Body of pancreas (tissue), 4 donors: ENCODE measurements around the gene MELK. TPM values are rescaled to one million over a fixed set of nuclear protein-coding genes. Genes with fewer than 3 reads are reported as not detected.

Experiments
- ATAC-seq: fragments of 150-250 bp; one replicate; pipeline ENCODE4 v1.9.1; 2016
- DNase-seq, 4 donors: peaks; one replicate each; pipeline ENCODE4 v3.0.0-alpha.2; 2019
- H3K27ac ChIP-seq, 4 donors: fragments of 200-600 bp; sonication (generic); 1 replicate in 3 of 4; 2 replicates in 1 of 4; pipeline versions ENCODE4 v1.5.1 to v1.6.1; 2016 to 2019; ENCODE audit warnings: mild to moderate bottlenecking in 1 of 4, mixed read lengths in 1 of 4, moderate library complexity in 1 of 4
- H3K27me3 ChIP-seq, 2 donors: fragments of 200-600 bp; sonication (generic); one replicate each; pipeline ENCODE4 v1.6.0; 2016; ENCODE audit warnings: mild to moderate bottlenecking in 1 of 2
- H3K36me3 ChIP-seq, 2 donors: fragments of 200-600 bp; sonication (generic); replicated peaks in 1 of 2; 2 replicates each; pipeline ENCODE4 v1.5.1; 2016; ENCODE audit warnings: low read depth in 2 of 2; ENCODE audit not compliant: insufficient read depth in 1 of 2
- H3K4me1 ChIP-seq: fragments of 200-600 bp; sonication (generic); one replicate; pipeline ENCODE4 v1.6.0; 2016
- H3K4me3 ChIP-seq, 2 donors: fragments of 200-600 bp; sonication (generic); 1 replicate in 1 of 2; 2 replicates in 1 of 2; pipeline ENCODE4 v1.5.1; 2016 to 2019
- H3K9me3 ChIP-seq, 3 donors: fragments of 200-600 bp; sonication (generic); 1 replicate in 2 of 3; 2 replicates in 1 of 3; pipeline ENCODE4 v1.5.1; 2016
- POLR2A ChIP-seq, 3 donors: fragments of 450-650 bp; IDR thresholded peaks; one replicate each; pipeline ENCODE4 v1.6.1; 2016; ENCODE audit warnings: antibody characterized with exemption in 3 of 3, mild to moderate bottlenecking in 2 of 3
- WGBS, 2 donors: methylation state at CpG; one replicate each; pipeline ENCODE4 v1.1.5; 2017; 5-methylcytosine and 5-hydroxymethylcytosine counted together
- intact Hi-C: fragments of 100-400 bp; cut with DNase I; formaldehyde crosslinking; loops from one replicate; pipeline ENCODE4 v1.15.1; 2023
- total RNA-seq, 2 donors: library from RNA; depleted of rRNA; stranded (reverse); fragments of >200 nt; gene quantifications; one replicate each; pipeline ENCODE4 v1.1.0, GENCODE V29; 2016
- TF ChIP-seq, protein P1 (sequence below), 7 experiments: fragments of 450-650 bp in 4 of 7; fragments of 200-600 bp in 3 of 7; sonication (generic) in 3 of 7; IDR thresholded peaks; one replicate each; pipeline ENCODE4 v1.5.1; 2016 to 2019; ENCODE audit warnings: antibody characterized with exemption in 7 of 7

MELK gene
- total RNA-seq, 2 donors from 2014 or later = not detected

DNA sequence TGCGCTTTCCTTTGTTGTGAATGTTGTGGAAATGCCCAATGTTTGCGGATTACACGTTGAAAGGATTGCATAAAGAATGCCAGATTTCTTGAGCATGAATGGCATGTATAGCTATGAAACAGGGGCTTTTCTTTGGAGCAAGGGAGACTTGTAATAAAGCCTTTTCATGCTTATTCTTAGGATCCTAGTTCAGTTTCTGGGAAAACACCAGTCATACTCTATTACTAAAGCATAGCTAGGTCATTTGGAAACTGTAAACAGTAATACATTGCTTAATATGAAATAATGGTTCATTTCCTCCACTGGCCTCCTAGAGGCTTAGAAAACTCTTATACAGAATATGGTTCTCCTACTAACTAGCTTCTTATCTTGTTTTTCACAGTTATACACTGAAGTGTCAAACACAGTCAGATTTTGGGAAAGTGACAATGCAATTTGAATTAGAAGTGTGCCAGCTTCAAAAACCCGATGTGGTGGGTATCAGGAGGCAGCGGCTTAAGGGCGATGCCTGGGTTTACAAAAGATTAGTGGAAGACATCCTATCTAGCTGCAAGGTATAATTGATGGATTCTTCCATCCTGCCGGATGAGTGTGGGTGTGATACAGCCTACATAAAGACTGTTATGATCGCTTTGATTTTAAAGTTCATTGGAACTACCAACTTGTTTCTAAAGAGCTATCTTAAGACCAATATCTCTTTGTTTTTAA lies 104.2 kb downstream of the MELK start:
- DNase-seq (no peak), ATAC-seq (no peak)
- H3K27ac ChIP-seq = no peak overlapping the region
- 91% methylated on average over 8 of the region's 8 CpGs for WGBS, 2 donors
- intact Hi-C loops = no loop called here
- peaks cover 0 to 4% (median 0%) of the 10 kb centered on the region in 3 donors for H3K9me3 ChIP-seq
- no peak overlapping the region for H3K4me3 ChIP-seq
- TF ChIP-seq, protein P1, sequence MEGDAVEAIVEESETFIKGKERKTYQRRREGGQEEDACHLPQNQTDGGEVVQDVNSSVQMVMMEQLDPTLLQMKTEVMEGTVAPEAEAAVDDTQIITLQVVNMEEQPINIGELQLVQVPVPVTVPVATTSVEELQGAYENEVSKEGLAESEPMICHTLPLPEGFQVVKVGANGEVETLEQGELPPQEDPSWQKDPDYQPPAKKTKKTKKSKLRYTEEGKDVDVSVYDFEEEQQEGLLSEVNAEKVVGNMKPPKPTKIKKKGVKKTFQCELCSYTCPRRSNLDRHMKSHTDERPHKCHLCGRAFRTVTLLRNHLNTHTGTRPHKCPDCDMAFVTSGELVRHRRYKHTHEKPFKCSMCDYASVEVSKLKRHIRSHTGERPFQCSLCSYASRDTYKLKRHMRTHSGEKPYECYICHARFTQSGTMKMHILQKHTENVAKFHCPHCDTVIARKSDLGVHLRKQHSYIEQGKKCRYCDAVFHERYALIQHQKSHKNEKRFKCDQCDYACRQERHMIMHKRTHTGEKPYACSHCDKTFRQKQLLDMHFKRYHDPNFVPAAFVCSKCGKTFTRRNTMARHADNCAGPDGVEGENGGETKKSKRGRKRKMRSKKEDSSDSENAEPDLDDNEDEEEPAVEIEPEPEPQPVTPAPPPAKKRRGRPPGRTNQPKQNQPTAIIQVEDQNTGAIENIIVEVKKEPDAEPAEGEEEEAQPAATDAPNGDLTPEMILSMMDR (IDR thresholded peaks at IDR 0.05) = no peak
- TF ChIP-seq POLR2A (IDR thresholded peaks at IDR 0.05) = no peak
- no peaks in the 10 kb centered on the region for H3K4me1 ChIP-seq
- H3K36me3 ChIP-seq = no peaks in the 10 kb centered on the region
- H3K27me3 ChIP-seq = no peaks in the 10 kb centered on the region

DNA sequence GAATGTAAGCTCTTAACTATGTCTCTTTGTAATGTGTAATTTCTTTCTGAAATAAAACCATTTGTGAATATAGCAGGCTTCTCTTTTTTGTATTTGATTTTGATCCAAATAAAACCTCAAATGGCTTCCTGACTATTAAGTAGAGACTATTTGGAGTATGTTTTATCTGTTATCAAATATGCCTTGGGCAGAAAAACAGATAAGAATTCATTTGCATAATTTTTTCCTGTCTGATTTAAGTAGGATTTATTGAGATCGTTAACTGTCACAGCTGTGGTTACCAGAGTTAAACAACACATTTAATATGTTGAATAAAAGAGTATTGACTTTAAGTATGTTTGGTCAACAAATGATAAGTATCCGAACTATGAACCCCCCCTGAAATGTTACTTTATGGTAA lies 104.9 kb downstream of the MELK start:
- Histone ChIP-seq H3K9me3 (peaks cover 0 to 4% (median 0%) of the 10 kb centered on the region in 3 donors), H3K4me1 (no peaks in the 10 kb centered on the region), H3K27ac (no peak overlapping the region), H3K27me3 (no peaks in the 10 kb centered on the region), H3K36me3 (no peaks in the 10 kb centered on the region), H3K4me3 (no peak overlapping the region)
- TF ChIP-seq, protein P1 (IDR thresholded peaks at IDR 0.05) = no peak
- no peak for TF ChIP-seq POLR2A (IDR thresholded peaks at IDR 0.05)
- WGBS, 2 donors = 47 to 62% methylated on average over 2 of the region's 2 CpGs
- ATAC-seq (no peak), DNase-seq (no peak)
- intact Hi-C loops = no loop called here

DNA sequence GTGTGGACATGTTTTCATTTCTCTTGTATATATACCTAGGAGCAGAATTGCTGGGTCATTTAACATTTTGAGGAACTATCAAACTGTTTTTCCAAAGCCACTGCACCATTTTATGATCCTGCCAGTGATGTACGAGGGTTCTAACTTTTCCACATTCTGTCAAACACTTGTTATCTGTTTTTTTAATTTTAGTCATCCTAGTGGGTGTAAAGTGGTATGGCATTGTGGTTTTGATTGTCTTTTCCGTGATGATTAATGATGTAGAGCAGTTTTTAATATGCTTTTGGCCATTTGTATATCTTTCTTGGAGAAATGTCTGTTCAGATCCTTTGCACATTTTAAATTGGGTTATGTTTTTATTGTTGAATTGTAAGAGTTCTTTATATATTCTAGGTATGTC lies 107.0 kb downstream of the MELK start:
- TF ChIP-seq, protein P1 (IDR thresholded peaks at IDR 0.05) = no peak
- no peak for TF ChIP-seq POLR2A (IDR thresholded peaks at IDR 0.05)
- no peak overlapping the region for H3K27ac ChIP-seq
- H3K4me3 ChIP-seq = no peak overlapping the region
- 73 to 87% methylated on average over 2 of the region's 2 CpGs for WGBS, 2 donors
- peaks cover 0 to 4% (median 0%) of the 10 kb centered on the region in 3 donors for H3K9me3 ChIP-seq
- ATAC-seq (no peak), DNase-seq (no peak)
- intact Hi-C loops = no loop called here
- no peaks in the 10 kb centered on the region for H3K4me1 ChIP-seq
- no peaks in the 10 kb centered on the region for H3K27me3 ChIP-seq
- H3K36me3 ChIP-seq = no peaks in the 10 kb centered on the region

DNA sequence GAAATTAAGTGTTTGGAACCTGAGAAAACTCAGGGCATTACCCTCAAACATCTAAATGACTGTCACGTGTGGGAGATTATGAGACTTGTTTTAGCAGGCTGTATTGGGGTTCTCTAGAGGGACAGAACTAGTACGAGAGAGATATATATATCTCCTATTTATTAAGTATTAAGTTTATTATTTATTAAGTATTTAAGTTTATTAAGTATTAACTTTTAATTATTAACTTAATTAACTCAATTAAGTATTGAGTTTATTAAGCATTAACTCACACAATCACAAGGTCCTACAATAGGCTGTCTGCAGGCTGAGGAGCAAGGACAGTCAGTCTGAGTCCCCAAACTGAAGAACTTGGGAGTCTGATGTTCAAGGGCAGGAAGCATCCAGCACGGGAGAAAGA lies 113.8 kb downstream of the MELK start:
- intact Hi-C loops = no loop called here
- H3K4me3 ChIP-seq = no peak overlapping the region
- no peaks in the 10 kb centered on the region for H3K4me1 ChIP-seq
- H3K9me3 ChIP-seq = peaks cover 0 to 1% (median 0%) of the 10 kb centered on the region in 3 donors
- no peak for TF ChIP-seq POLR2A (IDR thresholded peaks at IDR 0.05)
- DNase-seq (no peak), ATAC-seq (no peak)
- no peak overlapping the region for H3K27ac ChIP-seq
- H3K27me3 ChIP-seq = no peaks in the 10 kb centered on the region
- H3K36me3 ChIP-seq = no peaks in the 10 kb centered on the region
- 68 to 78% methylated on average over 3 of the region's 3 CpGs for WGBS, 2 donors

DNA sequence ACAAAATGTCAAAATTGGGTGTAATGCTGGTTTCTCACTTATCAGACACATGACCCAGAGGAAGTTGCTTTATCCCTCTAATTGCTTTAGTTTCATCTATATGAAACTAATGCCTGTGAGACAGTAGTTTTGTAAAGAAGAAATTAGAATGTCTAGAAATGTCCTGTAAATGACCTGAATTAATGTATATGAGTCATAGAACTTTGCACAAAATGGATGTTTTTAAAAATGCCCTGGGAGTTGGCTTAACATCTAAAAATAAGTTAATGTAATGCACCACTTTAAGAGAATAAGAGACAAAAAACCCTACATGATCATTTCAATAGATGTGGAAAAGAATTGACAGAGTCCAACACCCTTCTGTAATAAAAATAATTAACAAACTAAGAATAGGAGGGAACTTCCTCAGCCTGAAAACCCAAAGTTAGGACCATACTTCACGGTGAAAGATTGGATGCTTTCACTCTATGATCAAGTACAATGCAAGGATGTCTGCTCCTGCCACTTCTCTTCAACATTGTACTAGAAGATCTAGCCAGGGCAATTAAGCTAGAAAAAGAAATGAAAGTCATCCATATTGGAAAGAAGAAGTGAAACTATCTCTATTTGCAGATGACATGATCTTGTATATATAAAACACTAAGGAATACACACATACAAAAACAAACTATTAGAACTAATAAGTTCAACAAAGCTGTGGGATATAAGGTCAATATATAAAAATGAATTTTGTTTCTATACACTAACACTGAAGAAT lies 117.9 kb downstream of the MELK start:
- Histone ChIP-seq H3K27ac (no peak overlapping the region), H3K4me3 (no peak overlapping the region), H3K4me1 (no peaks in the 10 kb centered on the region), H3K36me3 (no peaks in the 10 kb centered on the region), H3K27me3 (no peaks in the 10 kb centered on the region), H3K9me3 (no peaks in the 10 kb centered on the region)
- 67 to 85% methylated on average over 1 of the region's 1 CpG for WGBS, 2 donors
- TF ChIP-seq POLR2A (IDR thresholded peaks at IDR 0.05) = no peak
- TF ChIP-seq, protein P1 (IDR thresholded peaks at IDR 0.05) = no peak
- ATAC-seq (no peak), DNase-seq (no peak)
- intact Hi-C loops = no loop called here
